ENCODE data around the gene SMCO3. TPM values are rescaled to one million over a fixed set of nuclear protein-coding genes. Genes with fewer than 3 reads are reported as not detected.

SMCO3 gene
- total and polyA plus RNA-seq, 2 of the 8 experiments (the other 6 are each of a cell fraction or from before 2014, with no cell fraction given) = not detected

DNA sequence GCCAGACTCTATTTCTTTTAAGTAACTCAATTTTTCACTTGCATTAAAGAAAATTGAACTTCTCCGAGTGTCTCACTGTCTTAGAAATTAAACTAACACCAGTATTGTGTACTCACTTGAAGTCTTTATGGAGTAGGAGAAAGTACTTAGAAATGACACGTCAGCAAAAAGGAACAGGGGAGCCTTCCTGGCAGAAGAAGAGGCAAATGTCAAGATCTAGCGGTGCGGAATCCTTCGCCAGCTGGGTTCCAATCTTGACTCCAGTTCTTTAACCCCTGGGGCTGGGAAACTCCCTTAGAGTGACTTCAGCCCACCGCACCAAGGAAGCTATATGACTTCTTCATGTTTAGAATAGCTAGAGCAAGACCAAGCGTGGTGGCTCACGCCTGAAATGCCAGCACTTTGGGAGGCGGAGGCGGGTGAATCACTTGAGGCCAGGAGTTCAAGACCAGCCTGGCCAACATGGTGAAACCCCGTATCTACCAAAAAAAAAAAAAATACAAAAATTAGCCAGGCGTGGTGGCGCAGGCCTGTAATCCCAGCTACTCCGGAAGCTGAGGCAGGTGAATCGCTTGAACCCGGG lies 45.1 kb downstream of the SMCO3 start:
- peak in 1 of 2 experiments; percentile 50 for DNase-seq (ENCODE audit: low read depth in 1 of 2, low spot score in 2 of 2)
- 27% methylated on average over 13 of the region's 16 CpGs; no CpG with 5 or more reads in 1 of the 2 experiments for WGBS, 2 experiments (ENCODE audit: extremely low coverage in 1 of 2, insufficient coverage in 1 of 2, insufficient read length in 1 of 2, insufficient replicate concordance in 2 of 2, low coverage in 1 of 2, low lambda C conversion rate in 2 of 2, missing lambda C conversion rate in 1 of 2)
- no peak for TF ChIP-seq TEAD4 (IDR thresholded peaks at IDR 0.05; ENCODE audit: low read depth, low read length)
- no peak for TF ChIP-seq SIRT6 (IDR thresholded peaks at IDR 0.05; ENCODE audit: low read length)
- no peak for TF ChIP-seq KDM5A (IDR thresholded peaks at IDR 0.05; ENCODE audit: low read length)
- peak; percentile 37 for TF ChIP-seq TAF7 (optimal IDR thresholded peaks at IDR 0.05; ENCODE audit: borderline replicate concordance, low read depth, low read length)
- TF ChIP-seq NRF1 (IDR thresholded peaks at IDR 0.05; ENCODE audit: low read depth, low read length) = no peak
- no peak for TF ChIP-seq JUN (IDR thresholded peaks at IDR 0.05; ENCODE audit: low read depth, low read length)
- 0 out of 4 replicates have a peak, but pooled peaks of 1 of the 2 experiments have one; percentile 28 for TF ChIP-seq SIN3A (conservative IDR thresholded peaks at IDR 0.05 in 1 of 2, IDR thresholded peaks at IDR 0.05 in 1 of 2; ENCODE audit: low read depth in 1 of 2, low read length in 2 of 2)
- peak; percentile 0 for TF ChIP-seq KDM4A (IDR thresholded peaks at IDR 0.05; ENCODE audit: low read depth, low read length, severe bottlenecking)
- peak in 1 of 2 experiments; percentile 51; a peak in 2 of 3 replicates for TF ChIP-seq POLR2A (IDR thresholded peaks at IDR 0.05; ENCODE audit: control extremely low read depth in 1 of 2, low read depth in 2 of 2, low read length in 2 of 2)
- TF ChIP-seq, protein P1, sequence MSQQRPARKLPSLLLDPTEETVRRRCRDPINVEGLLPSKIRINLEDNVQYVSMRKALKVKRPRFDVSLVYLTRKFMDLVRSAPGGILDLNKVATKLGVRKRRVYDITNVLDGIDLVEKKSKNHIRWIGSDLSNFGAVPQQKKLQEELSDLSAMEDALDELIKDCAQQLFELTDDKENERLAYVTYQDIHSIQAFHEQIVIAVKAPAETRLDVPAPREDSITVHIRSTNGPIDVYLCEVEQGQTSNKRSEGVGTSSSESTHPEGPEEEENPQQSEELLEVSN (IDR thresholded peaks at IDR 0.05) = no peak
- peak; percentile 27; the same call in 1 of the 2 replicates for TF ChIP-seq KDM1A (IDR thresholded peaks at IDR 0.05; ENCODE audit: borderline replicate concordance, low read length)
- peak; percentile 54; the same call in 1 of the 2 replicates for TF ChIP-seq POLR2AphosphoS5 (IDR thresholded peaks at IDR 0.05; ENCODE audit: low read depth, low read length)

More for the DNA sequence above, 45.1 kb downstream of the SMCO3 start:
- Histone ChIP-seq H2BK20ac (ENCODE audit: low read length) (no peak overlapping the region), H3K27me3 (replicated peaks in 1 of 4; ENCODE audit: control insufficient read depth in 3 of 4, extremely low read depth in 1 of 4, insufficient read depth in 3 of 4, low read length in 3 of 4) (no peaks in the 10 kb centered on the region), H2BK120ac (replicated peaks; ENCODE audit: low read depth, low read length) (no peak overlapping the region), H3K9me3 (ENCODE audit: insufficient read depth in 2 of 2, low read depth in 1 of 2, low read length in 1 of 2) (peaks cover 0 to 3% of the 10 kb centered on the region in 2 experiments; a peak in 1 of 4 replicates), H4K91ac (replicated peaks; ENCODE audit: insufficient read length, low read length) (no peak overlapping the region), H2BK12ac (ENCODE audit: low read depth, low read length) (peak overlapping the region; percentile 69; the same call in 1 of the 2 replicates), H2AFZ (ENCODE audit: low read length) (no peak overlapping the region), H4K20me1 (replicated peaks in 1 of 2; ENCODE audit: control insufficient read depth in 1 of 2, insufficient read depth in 2 of 2, low read length in 2 of 2) (peaks cover 0 to 4% of the 10 kb centered on the region in 2 experiments), H3K36me3 (ENCODE audit: control insufficient read depth in 2 of 4, insufficient read depth in 4 of 4, low read length in 3 of 4) (peaks cover 0 to 2% (median 0%) of the 10 kb centered on the region in 4 experiments; a peak in 1 of 8 replicates), H3K23me2 (ENCODE audit: low read depth, low read length) (peaks cover 3% of the 10 kb centered on the region), H3K18ac (ENCODE audit: extremely low read depth, low read length) (peak overlapping the region; percentile 83; the same call in 1 of the 2 replicates), H3K9ac (replicated peaks in 1 of 4; ENCODE audit: extremely low read depth in 1 of 4, low read depth in 3 of 4, low read length in 3 of 4) (peak overlapping the region in 3 of 4 experiments; percentile 80 to 94 (median 92); a peak in 6 of 7 replicates), H3K23ac (ENCODE audit: insufficient read length) (no peak overlapping the region), H3K4me2 (ENCODE audit: insufficient read depth in 1 of 2, low read depth in 2 of 2, low read length in 2 of 2) (peak overlapping the region; percentile 77 to 80), H2BK15ac (ENCODE audit: low read length) (no peak overlapping the region), H3K4ac (replicated peaks; ENCODE audit: insufficient read length, low read depth, low read length) (no peak overlapping the region), H2AK5ac (ENCODE audit: low read depth, low read length) (no peak overlapping the region), H3K79me1 (ENCODE audit: low read depth, low read length) (no peaks in the 10 kb centered on the region), H3K14ac (ENCODE audit: insufficient read length) (no peak overlapping the region), H3K56ac (replicated peaks; ENCODE audit: insufficient read length, low read depth, low read length) (no peak overlapping the region), H4K5ac (ENCODE audit: insufficient read length, low read depth, low read length) (no peak overlapping the region), H3K79me2 (ENCODE audit: control insufficient read depth in 1 of 2, insufficient read depth in 2 of 2, low read length in 2 of 2) (peaks cover 0 to 36% of the 10 kb centered on the region in 2 experiments; a peak in 2 of 4 replicates), H3K27ac (ENCODE audit: low read depth, low read length) (peak overlapping the region; percentile 24; the same call in 1 of the 2 replicates), H2BK5ac (ENCODE audit: low read depth, low read length) (peak overlapping the region; percentile 83), H4K8ac (ENCODE audit: extremely low read depth, insufficient read depth, low read length) (no peak overlapping the region), H3K4me1 (replicated peaks in 1 of 4; ENCODE audit: control insufficient read depth in 3 of 4, insufficient read depth in 4 of 4, low read length in 3 of 4) (no peaks in the 10 kb centered on the region; a peak in 2 of 7 replicates), H3K4me3 (ENCODE audit: extremely low read depth in 1 of 4, insufficient read depth in 2 of 4, low read depth in 3 of 4, low read length in 4 of 4) (peak overlapping the region; percentile 84 to 99 (median 92))
- CTCF ChIA-PET (ENCODE audit: partially characterized antibody) = interaction anchor here (0.8 to 2.6 kb wide), 27 partner anchors 9 to 452 kb away, joined by 3 to 15 read pairs (median 4); partner anchors contain the start of genes ERP27 and RERG
- POLR2A ChIA-PET (ENCODE audit: partially characterized antibody) = interaction anchor here (0.5 to 7.3 kb wide), 28 partner anchors 7 to 1496 kb away, joined by 3 to 136 read pairs (median 12); partner anchors contain the start of genes C12orf60 and WBP11
- FAIRE-seq = no peak

All from H1 (cell line).